Forelimb muscle (tissue), 1 donor: ENCODE measurements around the gene PCDHA8. TPM values are rescaled to one million over a fixed set of nuclear protein-coding genes. Genes with fewer than 3 reads are reported as not detected.
"Not testable (repeated sequence)": the region's sequence is repeated elsewhere in the genome, so short reads cannot be mapped to it uniquely, and the experiment has no call there.

ENCODE experiments used
- DNase-seq: peaks from one replicate; pipeline ENCODE4 v3.0.0-alpha.2; 2013; ENCODE audit warnings: low read depth
- polyA plus RNA-seq: library from polyadenylated mRNA; unstranded; fragments of 120-200 nt; gene quantifications from one replicate; pipeline ENCODE4 v1.2.1, GENCODE V29; 2013; ENCODE audit not compliant: insufficient read length

Gene PCDHA8
- polyA plus RNA-seq, 1 donor: 0.03 TPM

GRCh38 chr5:140870221-140871201 lies 29.5 kb downstream of the PCDHA8 start:
- no peak for DNase-seq

GRCh38 chr5:140875085-140876065 lies 34.4 kb downstream of the PCDHA8 start, which contains the start of gene PCDHA12:
TSS of gene PCDHA12 (plus strand) at chr5:140875308. CDS start at chr5:140875473, 165 bp downstream.
- no peak for DNase-seq

GRCh38 chr5:140876541-140877261 lies 35.7 kb downstream of the PCDHA8 start:
- DNase-seq: not testable (repeated sequence)

GRCh38 chr5:140877262-140877581 lies 36.2 kb downstream of the PCDHA8 start:
- no peak for DNase-seq

- DNase-seq: no peak
Observed at GRCh38 chr5:140881889-140882590, 41.1 kb downstream of the PCDHA8 start, which contains the start of gene PCDHA13. TSS of gene PCDHA13 (plus strand) at chr5:140882124. CDS start at chr5:140882269, 145 bp downstream.

GRCh38 chr5:140882591-140882899 lies 41.6 kb downstream of the PCDHA8 start:
- no peak for DNase-seq

- DNase-seq: no peak
Observed at GRCh38 chr5:140883373-140883772, 42.4 kb downstream of the PCDHA8 start.

- DNase-seq: no peak
Observed at GRCh38 chr5:140883927-140884697, 43.1 kb downstream of the PCDHA8 start.

Other genes with a start within 250 kb of the PCDHA8 start
- 18.3 TPM for gene CD14, start 208.0 kb upstream of the PCDHA8 start, polyA plus RNA-seq
- 8.3 TPM for gene TMCO6, start 201.7 kb upstream of the PCDHA8 start, polyA plus RNA-seq
- 58.2 TPM for gene NDUFA2, start 193.6 kb upstream of the PCDHA8 start, polyA plus RNA-seq
- gene IK, start 193.4 kb upstream of the PCDHA8 start, polyA plus RNA-seq: 95.3 TPM
- 14.9 TPM for gene WDR55, start 176.3 kb upstream of the PCDHA8 start, polyA plus RNA-seq
- not detected for gene DND1, start 167.6 kb upstream of the PCDHA8 start, polyA plus RNA-seq
- gene HARS1, start 149.8 kb upstream of the PCDHA8 start, polyA plus RNA-seq: 58.2 TPM
- gene HARS2, start 149.7 kb upstream of the PCDHA8 start, polyA plus RNA-seq: 26.6 TPM
- 73.2 TPM for gene ZMAT2, start 140.7 kb upstream of the PCDHA8 start, polyA plus RNA-seq
- gene PCDHA1, start 55.0 kb upstream of the PCDHA8 start, polyA plus RNA-seq: 0.10 TPM
- 0.09 TPM for gene PCDHA2, start 46.3 kb upstream of the PCDHA8 start, polyA plus RNA-seq
- 0.14 TPM for gene PCDHA3, start 40.1 kb upstream of the PCDHA8 start, polyA plus RNA-seq
- gene PCDHA4, start 34.1 kb upstream of the PCDHA8 start, polyA plus RNA-seq: 0.14 TPM
- gene PCDHA5, start 19.6 kb upstream of the PCDHA8 start, polyA plus RNA-seq: 0.08 TPM
- 0.06 TPM for gene PCDHA6, start 13.2 kb upstream of the PCDHA8 start, polyA plus RNA-seq
- 0.06 TPM for gene PCDHA7, start 6.9 kb upstream of the PCDHA8 start, polyA plus RNA-seq
- gene PCDHA9, start 7.2 kb downstream of the PCDHA8 start, polyA plus RNA-seq: not detected
- 0.05 TPM for gene PCDHA10, start 14.7 kb downstream of the PCDHA8 start, polyA plus RNA-seq
- not detected for gene PCDHA11, start 27.8 kb downstream of the PCDHA8 start, polyA plus RNA-seq
- not detected for gene PCDHA12, start 34.1 kb downstream of the PCDHA8 start, polyA plus RNA-seq
- gene PCDHA13, start 40.9 kb downstream of the PCDHA8 start, polyA plus RNA-seq: 0.08 TPM
- gene PCDHAC1, start 85.1 kb downstream of the PCDHA8 start, polyA plus RNA-seq: 0.04 TPM
- 0.67 TPM for gene PCDHAC2, start 125.3 kb downstream of the PCDHA8 start, polyA plus RNA-seq
- gene PCDHB1, start 210.2 kb downstream of the PCDHA8 start, polyA plus RNA-seq: 0.11 TPM